Measurements from ENCODE around the gene CCL20. TPM values are rescaled to one million over a fixed set of nuclear protein-coding genes. Genes with fewer than 3 reads are reported as not detected.

CCL20 gene
- total and polyA plus RNA-seq, 10 donors = 0.28 to 0.74 (median 0.46) TPM; not detected in 7

- Histone ChIP-seq H3K27ac (no peak overlapping the region), H3K9me3 (no peaks in the 10 kb centered on the region), H3K27me3 (replicated peaks in 1 of 7) (peaks cover 0 to 3% (median 0%) of the 10 kb centered on the region in 7 donors), H3K4me1 (peaks cover 0 to 20% (median 6%) of the 10 kb centered on the region in 6 donors), H3K4me3 (no peak overlapping the region), H3K36me3 (no peaks in the 10 kb centered on the region)
- TF ChIP-seq POLR2A (IDR thresholded peaks at IDR 0.05) (no peak), CTCF (IDR thresholded peaks at IDR 0.05 in 8 of 11, conservative IDR thresholded peaks at IDR 0.05 in 3 of 11) (no peak), POLR2AphosphoS5 (IDR thresholded peaks at IDR 0.05) (no peak)
- DNase-seq = no peak
- 57 to 87% (median 70%) methylated on average over 1 of the region's 1 CpG for WGBS, 5 donors
- intact Hi-C loops (cut with DNase I; ENCODE audit: low total_unique reads) = no loop called here
Observed at GRCh38 chr2:227785293-227785692, 28.3 kb upstream of the CCL20 start.

- 74 to 88% (median 78%) methylated on average over 4 of the region's 4 CpGs for WGBS, 5 donors
- H3K9me3 ChIP-seq = no peaks in the 10 kb centered on the region
- H3K27ac ChIP-seq = no peak overlapping the region
- DNase-seq = no peak
- H3K36me3 ChIP-seq = no peaks in the 10 kb centered on the region
- peaks cover 0 to 7% (median under 1%) of the 10 kb centered on the region in 6 donors for H3K4me1 ChIP-seq
- no peak for TF ChIP-seq POLR2A (IDR thresholded peaks at IDR 0.05)
- TF ChIP-seq CTCF (IDR thresholded peaks at IDR 0.05 in 8 of 11, conservative IDR thresholded peaks at IDR 0.05 in 3 of 11) = no peak
- no peak for TF ChIP-seq POLR2AphosphoS5 (IDR thresholded peaks at IDR 0.05)
- intact Hi-C loops (cut with DNase I; ENCODE audit: low total_unique reads) = no loop called here
- no peak overlapping the region for H3K4me3 ChIP-seq
- H3K27me3 ChIP-seq (replicated peaks in 1 of 7) = peaks cover 0 to 5% (median 0%) of the 10 kb centered on the region in 7 donors
Observed at GRCh38 chr2:227788561-227789018, 25.1 kb upstream of the CCL20 start.

GRCh38 chr2:227789803-227790202 is 23.8 kb upstream of the CCL20 start:
- TF ChIP-seq POLR2AphosphoS5 (IDR thresholded peaks at IDR 0.05) (no peak), CTCF (IDR thresholded peaks at IDR 0.05 in 8 of 11, conservative IDR thresholded peaks at IDR 0.05 in 3 of 11) (no peak), POLR2A (IDR thresholded peaks at IDR 0.05) (no peak)
- Histone ChIP-seq H3K27ac (no peak overlapping the region), H3K4me3 (no peak overlapping the region), H3K27me3 (replicated peaks in 1 of 7) (peaks cover 0 to 5% (median 0%) of the 10 kb centered on the region in 7 donors), H3K4me1 (no peaks in the 10 kb centered on the region), H3K9me3 (no peaks in the 10 kb centered on the region), H3K36me3 (no peaks in the 10 kb centered on the region)
- no peak for DNase-seq
- intact Hi-C loops (cut with DNase I; ENCODE audit: low total_unique reads) = no loop called here
- 65 to 79% (median 72%) methylated on average over 4 of the region's 4 CpGs for WGBS, 5 donors

- 86 to 91% (median 91%) methylated on average over 5 of the region's 5 CpGs for WGBS, 5 donors
- peaks cover 0 to 5% (median 0%) of the 10 kb centered on the region in 7 donors for H3K27me3 ChIP-seq (replicated peaks in 1 of 7)
- H3K4me3 ChIP-seq = no peak overlapping the region
- H3K4me1 ChIP-seq = no peaks in the 10 kb centered on the region
- no peak overlapping the region for H3K27ac ChIP-seq
- H3K9me3 ChIP-seq = no peaks in the 10 kb centered on the region
- DNase-seq = no peak
- TF ChIP-seq POLR2AphosphoS5 (IDR thresholded peaks at IDR 0.05) (no peak), POLR2A (IDR thresholded peaks at IDR 0.05) (no peak), CTCF (IDR thresholded peaks at IDR 0.05 in 8 of 11, conservative IDR thresholded peaks at IDR 0.05 in 3 of 11) (no peak)
- no peaks in the 10 kb centered on the region for H3K36me3 ChIP-seq
- intact Hi-C loops (cut with DNase I; ENCODE audit: low total_unique reads) = no loop called here
Observed at GRCh38 chr2:227793148-227793712, 20.4 kb upstream of the CCL20 start.
